GM19372 (cell line): ENCODE results near the gene SOWAHA.
"Not testable (repeated sequence)": the region's sequence is repeated elsewhere in the genome, so short reads cannot be mapped to it uniquely, and the experiment has no call there.

Experiments
- ATAC-seq: cut with Tn5 transposase; IDR thresholded peaks from one replicate; pipeline ENCODE4 v1.9.1; 2021; ENCODE audit warnings: mild to moderate bottlenecking, low read depth, moderate library complexity; ENCODE audit not compliant: unreplicated experiment

Gene SOWAHA

GRCh38 chr5:132777209-132778069 lies 35.7 kb upstream of the SOWAHA start, which contains the start of gene SEPTIN8:
SEPTIN8 (minus strand) TSS chr5:132777239; CDS start chr5:132777137, 102 bp downstream.
- peak; percentile 49 for ATAC-seq

DNA sequence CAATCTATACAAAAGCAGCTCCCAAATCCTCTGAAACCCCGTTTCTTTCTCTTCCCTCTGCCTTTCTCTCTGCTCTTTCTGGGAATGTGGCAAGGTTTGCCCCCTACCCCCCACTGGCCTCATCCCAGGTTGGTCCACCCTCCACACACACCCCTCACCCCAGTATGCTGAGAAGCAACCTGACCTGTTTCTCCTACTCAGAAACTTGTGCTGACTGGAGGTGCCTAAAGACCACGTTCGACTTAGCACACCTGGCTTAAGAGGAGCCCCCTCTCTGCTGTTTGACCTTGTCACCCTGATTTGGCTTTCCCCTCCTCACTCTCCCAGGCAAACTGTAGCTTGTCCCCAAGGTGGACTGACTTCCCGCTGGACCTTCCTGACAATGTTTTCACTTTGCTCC lies 35.0 kb upstream of the SOWAHA start:
- no peak for ATAC-seq

- ATAC-seq: no peak
Observed at GRCh38 chr5:132778856-132779255, 34.2 kb upstream of the SOWAHA start.

GRCh38 chr5:132779961-132780360 lies 33.1 kb upstream of the SOWAHA start:
- ATAC-seq: no peak

DNA sequence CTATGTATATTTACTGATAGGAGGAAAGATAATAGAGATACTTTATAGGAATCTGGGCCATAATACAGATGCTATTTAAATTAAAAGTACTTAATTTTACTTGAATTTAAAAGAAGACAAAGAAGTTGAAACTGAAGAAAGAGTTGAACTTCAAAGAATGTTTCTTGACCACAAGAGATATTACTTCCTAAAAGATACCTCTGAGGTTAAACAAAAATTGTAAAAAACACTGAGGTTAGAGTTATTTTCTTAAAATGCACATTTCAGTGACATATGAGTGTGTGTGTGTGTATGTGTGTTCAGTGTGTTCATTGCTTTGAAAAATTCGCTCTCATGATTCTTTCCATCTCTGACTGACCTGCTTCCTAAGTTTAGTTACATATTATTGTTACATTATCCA lies 32.5 kb upstream of the SOWAHA start:
- ATAC-seq: no peak

- no peak for ATAC-seq
Observed at GRCh38 chr5:132781029-132781428, 32.1 kb upstream of the SOWAHA start.

DNA sequence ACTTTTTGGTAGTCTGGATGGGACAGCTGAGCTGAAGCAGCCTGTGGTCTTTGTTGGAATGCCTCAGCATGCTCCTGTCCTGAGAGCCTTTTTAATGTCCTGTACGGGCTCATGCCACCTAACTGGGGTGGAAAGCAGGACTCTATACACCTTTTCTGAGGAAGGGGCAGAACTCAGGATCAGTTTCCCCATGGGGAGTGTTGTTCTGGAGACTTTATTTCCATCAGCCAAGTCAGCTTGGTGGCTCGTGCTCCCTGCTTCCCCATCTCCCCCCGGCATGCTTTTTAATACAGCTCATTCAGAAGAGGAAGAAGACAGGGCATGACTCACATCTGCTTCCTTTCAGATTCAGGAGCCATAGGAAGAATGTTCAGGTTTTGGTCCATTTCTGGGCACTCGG lies 31.0 kb upstream of the SOWAHA start:
- no peak for ATAC-seq

DNA sequence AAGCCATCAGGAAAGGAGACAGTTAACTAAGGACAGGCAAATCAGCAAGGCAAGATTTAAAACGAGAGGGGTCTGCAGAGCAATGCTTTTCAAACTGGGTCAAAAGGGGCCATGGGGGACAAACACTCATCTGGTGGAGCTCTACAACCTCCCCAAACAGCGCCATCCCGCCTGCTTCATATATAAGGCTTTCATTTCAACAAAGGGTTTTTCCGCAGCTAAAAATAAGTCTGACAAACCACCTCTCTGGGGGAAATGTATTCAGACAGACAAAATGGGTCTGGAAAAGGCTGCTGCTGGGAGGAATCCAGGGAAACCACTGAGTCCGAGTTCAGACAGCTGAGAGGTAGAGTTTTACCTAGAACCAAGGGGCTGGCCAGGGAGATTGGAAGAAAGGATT lies 27.7 kb upstream of the SOWAHA start:
- no peak for ATAC-seq

GRCh38 chr5:132785864-132786263 lies 27.2 kb upstream of the SOWAHA start:
- ATAC-seq: no peak

GRCh38 chr5:132787076-132787475 lies 26.0 kb upstream of the SOWAHA start:
- ATAC-seq: no peak

- ATAC-seq: no peak
Observed at GRCh38 chr5:132788508-132788907, 24.6 kb upstream of the SOWAHA start.

DNA sequence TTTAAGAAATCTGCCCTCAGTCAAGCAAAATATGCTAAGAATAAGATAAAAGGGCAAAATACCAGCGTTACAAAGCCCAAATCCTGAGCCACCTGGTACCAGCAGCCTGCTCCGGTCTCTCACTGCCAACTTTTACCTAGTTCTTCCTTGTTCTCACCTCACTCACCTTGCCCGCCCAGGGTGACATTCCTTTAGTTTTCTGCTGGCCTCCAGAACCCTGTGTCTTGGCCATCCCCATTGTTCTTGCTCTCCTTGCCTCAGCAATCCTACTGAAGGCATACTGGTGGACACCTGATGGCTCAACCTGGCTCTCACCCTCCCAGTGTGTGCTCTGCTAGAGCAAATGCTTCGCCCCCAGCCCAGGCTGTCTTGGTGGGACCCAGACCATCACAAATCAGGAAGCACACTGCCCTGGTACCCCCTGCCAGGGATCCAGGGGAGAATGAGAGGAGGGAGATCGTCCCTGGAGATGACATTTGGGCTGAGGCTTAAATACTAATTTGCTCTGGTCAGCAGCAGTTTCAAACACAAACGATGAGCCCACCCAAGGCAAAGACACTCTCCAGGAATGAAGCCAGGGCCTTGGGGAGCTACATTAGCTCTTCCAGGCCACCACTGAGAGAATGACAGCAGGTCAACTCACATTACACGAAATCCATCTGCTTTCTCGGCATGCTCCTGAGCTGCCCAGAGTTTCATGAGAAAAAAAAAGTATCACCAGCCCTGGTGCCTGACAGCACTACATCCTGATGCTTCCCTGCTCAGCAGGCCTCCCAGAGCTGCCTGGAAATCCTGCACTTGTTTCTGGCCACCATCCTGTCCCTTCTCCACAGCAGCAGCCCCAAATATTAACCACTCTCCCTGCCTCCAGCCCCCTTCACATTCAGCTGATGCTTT lies 23.9 kb upstream of the SOWAHA start:
- no peak for ATAC-seq

- ATAC-seq: no peak
Observed at GRCh38 chr5:132790201-132790865, 22.8 kb upstream of the SOWAHA start.

DNA sequence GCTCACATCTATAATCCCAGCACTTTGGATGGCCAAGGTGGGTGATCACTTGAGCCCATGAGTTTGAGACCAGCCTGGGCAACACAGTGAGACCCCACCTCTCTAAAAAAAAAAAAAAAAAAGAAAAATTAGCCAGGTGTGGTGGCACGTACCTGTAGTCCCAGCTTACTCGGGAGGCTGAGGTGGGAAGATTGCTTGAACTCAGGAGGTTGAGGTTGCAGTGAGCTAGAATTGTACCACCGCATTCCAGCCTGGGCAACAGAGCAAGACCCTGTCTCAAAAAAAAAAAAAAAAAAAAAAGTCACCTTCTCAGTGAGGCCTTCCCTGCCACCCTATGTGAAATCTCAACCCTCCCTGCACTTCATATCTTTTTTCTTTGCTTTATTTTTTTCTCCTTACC lies 22.1 kb upstream of the SOWAHA start:
- ATAC-seq: no peak

- ATAC-seq: no peak
Observed at GRCh38 chr5:132797651-132798050, 15.5 kb upstream of the SOWAHA start.

DNA sequence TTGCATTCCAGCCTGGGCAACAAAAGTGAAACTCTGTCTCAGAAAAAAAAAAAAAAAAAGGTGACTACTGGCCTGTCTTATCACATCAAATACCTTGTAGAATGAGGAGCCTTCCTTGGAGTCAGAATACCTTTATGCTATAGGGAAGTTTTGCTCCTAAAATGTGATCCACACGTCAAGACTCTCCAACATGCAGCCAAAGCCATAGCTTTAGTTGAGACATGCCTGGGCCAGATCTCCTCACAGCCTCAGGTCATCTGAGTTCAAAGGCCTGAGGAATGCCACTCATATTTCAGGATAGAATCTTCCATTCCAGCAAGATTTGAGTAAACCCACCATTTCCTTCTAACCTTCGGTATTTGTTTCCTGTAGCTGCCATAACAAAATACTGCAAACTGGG lies 13.7 kb upstream of the SOWAHA start:
- no peak for ATAC-seq

DNA sequence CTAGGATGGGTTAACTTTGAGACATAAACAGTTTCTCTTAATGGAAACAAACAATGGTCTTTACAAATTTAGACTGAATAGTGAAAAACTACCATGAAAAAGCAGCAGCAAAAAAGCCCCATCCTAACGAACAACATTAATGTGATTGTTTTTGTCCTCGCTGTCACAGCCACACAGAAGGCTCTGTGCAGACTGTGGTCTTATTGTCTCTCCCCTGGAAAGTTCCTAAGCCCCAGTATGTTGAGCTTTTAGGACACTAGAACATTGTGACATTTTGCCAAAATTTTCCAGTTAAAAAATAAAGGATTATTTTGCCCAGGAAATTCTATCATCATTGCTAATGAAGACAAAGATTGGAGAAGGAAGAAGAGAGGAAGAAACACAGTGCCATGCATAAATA lies 12.6 kb upstream of the SOWAHA start:
- ATAC-seq: no peak

DNA sequence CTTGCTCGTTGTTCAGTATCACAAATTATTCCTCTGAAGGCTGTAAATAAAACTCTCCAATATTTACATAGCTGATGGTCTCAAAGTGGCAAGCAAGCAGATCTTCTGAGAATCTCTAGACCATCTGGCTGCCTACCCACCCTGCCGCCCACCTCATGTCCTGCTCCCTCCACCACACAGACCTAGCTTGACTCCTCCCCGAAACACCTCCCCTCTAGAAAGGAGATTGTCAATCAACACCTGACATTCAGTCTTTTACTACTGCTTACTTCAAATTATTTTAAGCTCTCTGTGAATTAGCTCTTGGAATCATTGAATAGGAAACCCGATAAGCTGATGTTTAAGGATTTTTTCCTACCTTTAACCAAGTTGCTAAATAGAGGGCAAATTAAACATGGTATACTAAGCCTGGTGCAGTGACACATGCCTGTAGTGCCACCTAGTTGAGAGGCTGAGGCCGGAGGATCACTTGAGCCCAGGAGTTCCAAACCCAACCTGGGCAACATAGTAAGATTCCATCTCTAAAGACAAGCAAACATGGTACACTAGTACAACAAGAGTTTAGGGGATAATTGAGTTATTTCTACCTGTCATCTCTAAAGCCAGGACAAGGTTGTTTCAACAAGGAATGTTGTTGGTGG lies 10.9 kb upstream of the SOWAHA start:
- no peak for ATAC-seq

DNA sequence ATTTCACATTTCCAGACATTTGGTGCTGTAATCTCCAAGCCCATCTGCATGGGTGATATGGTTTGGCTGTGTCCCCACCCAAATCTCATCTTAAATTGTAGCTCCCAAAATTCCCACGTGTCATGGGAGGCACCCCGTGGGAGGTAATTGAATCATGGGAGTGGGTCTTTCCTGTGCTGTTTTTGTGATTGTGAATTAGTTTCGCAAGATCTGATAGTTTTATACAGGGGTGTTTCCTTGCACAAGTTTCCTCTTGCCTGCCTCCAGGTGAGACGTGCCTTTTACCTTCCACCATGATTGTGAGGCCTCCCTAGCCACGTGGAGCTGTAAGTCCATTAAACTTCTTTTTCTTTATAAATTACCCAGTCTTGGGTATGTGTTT lies 10.4 kb upstream of the SOWAHA start:
- ATAC-seq: not testable (repeated sequence)

- ATAC-seq: not testable (repeated sequence)
Observed at GRCh38 chr5:132804219-132804618, 8.9 kb upstream of the SOWAHA start.
